ENCODE results near the gene MAP1B. TPM values are rescaled to one million over a fixed set of nuclear protein-coding genes. Genes with fewer than 3 reads are reported as not detected.

The MAP1B gene
- total and polyA plus RNA-seq, 12 donors, result 13.1 to 154 (median 90.0) TPM

- peaks cover 0 to 90% (median 29%) of the 10 kb centered on the region in 9 donors for H3K36me3 ChIP-seq
- intact Hi-C loops (cut with DNase I), result no loop called here
- peak; percentile 58 to 92 (median 78) for ATAC-seq
Measured at GRCh38 chr5:72226950-72227349, 119.7 kb downstream of the MAP1B start.

GRCh38 chr5:72228960-72229359 lies 121.7 kb downstream of the MAP1B start:
- peak; percentile 17 to 21 for DNase-seq
- no peak overlapping the region for H3K4me3 ChIP-seq
- H3K4me1 ChIP-seq, result peaks cover 0 to 36% (median 16%) of the 10 kb centered on the region in 9 donors
- H3K9me3 ChIP-seq, result no peaks in the 10 kb centered on the region
- H3K27ac ChIP-seq, result no peak overlapping the region
- WGBS, 2 donors, result 45 to 57% methylated on average over 3 of the region's 3 CpGs
- no peak for TF ChIP-seq CTCF (IDR thresholded peaks at IDR 0.05)
- no peaks in the 10 kb centered on the region for H3K27me3 ChIP-seq
- H3K36me3 ChIP-seq, result peaks cover 0 to 82% (median 20%) of the 10 kb centered on the region in 9 donors
- intact Hi-C loops (cut with DNase I), result no loop called here
- peak in 7 of 8 donors; percentile 25 to 91 (median 69) for ATAC-seq

More at GRCh38 chr5:72226950-72227349, 119.7 kb downstream of the MAP1B start:
- TF ChIP-seq CTCF (IDR thresholded peaks at IDR 0.05), result no peak
- Histone ChIP-seq H3K4me1 (peaks cover 0 to 32% (median 5%) of the 10 kb centered on the region in 9 donors), H3K27ac (peak overlapping the region in 7 of 10 donors; percentile 21 to 59 (median 52)), H3K4me3 (no peak overlapping the region), H3K9me3 (no peaks in the 10 kb centered on the region), H3K27me3 (no peaks in the 10 kb centered on the region)
- peak in 1 of 2 donors; percentile 17 for DNase-seq
- WGBS, 2 donors, result 38 to 61% methylated on average over 2 of the region's 2 CpGs

GRCh38 chr5:72231991-72232703 lies 124.9 kb downstream of the MAP1B start:
- H3K4me1 ChIP-seq, result peaks cover 0 to 34% (median 17%) of the 10 kb centered on the region in 9 donors
- intact Hi-C loops (cut with DNase I), result no loop called here
- ATAC-seq (no peak), DNase-seq (no peak)
- 86 to 94% methylated on average over 6 of the region's 6 CpGs for WGBS, 2 donors
- H3K4me3 ChIP-seq, result no peak overlapping the region
- no peaks in the 10 kb centered on the region for H3K9me3 ChIP-seq
- no peak for TF ChIP-seq CTCF (IDR thresholded peaks at IDR 0.05)
- peak overlapping the region in 1 of 10 donors; percentile 34 for H3K27ac ChIP-seq
- no peaks in the 10 kb centered on the region for H3K27me3 ChIP-seq
- peaks cover 0 to 70% (median 7%) of the 10 kb centered on the region in 9 donors for H3K36me3 ChIP-seq

- intact Hi-C loops (cut with DNase I), result no loop called here
- WGBS, 2 donors, result 85 to 88% methylated on average over 2 of the region's 2 CpGs
- ATAC-seq (no peak), DNase-seq (no peak)
- TF ChIP-seq CTCF (IDR thresholded peaks at IDR 0.05), result no peak
- no peak overlapping the region for H3K27ac ChIP-seq
- no peaks in the 10 kb centered on the region for H3K9me3 ChIP-seq
- no peak overlapping the region for H3K4me3 ChIP-seq
- H3K27me3 ChIP-seq, result no peaks in the 10 kb centered on the region
- H3K36me3 ChIP-seq, result peaks cover 0 to 71% (median 10%) of the 10 kb centered on the region in 9 donors
- peaks cover 0 to 34% (median 13%) of the 10 kb centered on the region in 9 donors for H3K4me1 ChIP-seq
Measured at GRCh38 chr5:72232838-72233237, 125.6 kb downstream of the MAP1B start.
